CD4-positive, alpha-beta T cell treated with Interleukin-10 for 1 hour (primary cell): Measurements from ENCODE around the gene RCOR2.
A peak's percentile ranks its signal among the peaks of the same experiment; 100 is the strongest.

Experiments
- DNase-seq: peaks from one replicate; pipeline ENCODE4 v3.0.0-alpha.2; 2020

The RCOR2 gene

DNA sequence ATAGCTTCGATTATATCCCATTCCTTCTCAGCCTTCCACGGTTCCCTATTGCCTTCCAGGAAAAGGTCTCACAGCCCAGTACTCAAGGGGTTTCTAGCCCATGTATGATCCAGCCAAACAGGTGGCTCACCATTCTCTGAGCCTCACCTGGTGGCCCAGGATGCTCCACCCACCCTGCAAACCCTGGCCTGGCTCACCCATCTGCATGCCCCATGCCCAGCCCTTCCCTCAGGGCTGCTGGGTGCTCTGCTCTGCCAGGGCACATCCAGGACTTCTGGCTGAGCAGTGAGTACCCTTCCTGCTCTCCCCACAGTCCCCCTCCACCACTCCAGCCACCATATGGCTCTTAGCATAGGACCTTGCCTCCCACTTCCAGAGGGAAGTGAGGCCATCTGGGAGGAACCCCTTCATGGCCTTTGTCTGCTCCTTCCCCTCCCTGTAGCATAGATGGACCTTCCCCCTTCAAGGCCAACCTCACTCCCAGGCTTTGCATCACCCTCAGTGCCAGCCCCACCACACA, 5.8 kb upstream of the RCOR2 start:
- no peak for DNase-seq

DNA sequence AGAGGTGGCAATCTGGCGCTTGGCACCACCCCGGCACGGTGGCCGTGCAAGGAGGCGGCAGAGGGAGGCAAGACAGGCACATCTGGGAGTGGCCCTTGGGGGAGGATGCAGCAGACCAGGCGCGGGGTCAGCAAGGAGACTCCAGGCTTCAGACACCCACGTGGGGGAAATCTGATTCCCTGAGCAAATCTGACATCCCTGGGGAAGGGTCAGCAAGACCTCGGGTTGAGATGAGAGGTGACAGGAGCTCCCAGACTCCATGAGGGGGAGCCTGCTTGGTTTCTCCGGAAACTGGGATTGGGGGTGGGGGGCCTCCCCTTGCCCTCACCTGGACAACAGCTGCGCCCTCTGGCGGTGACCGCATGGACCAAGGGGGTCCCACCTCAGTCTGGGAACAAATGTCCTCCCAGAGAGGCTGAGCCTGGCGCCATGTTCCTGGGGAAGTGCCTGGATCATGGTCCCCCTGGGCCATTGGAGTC, 4.0 kb upstream of the RCOR2 start:
- peak; percentile 33 for DNase-seq

DNA sequence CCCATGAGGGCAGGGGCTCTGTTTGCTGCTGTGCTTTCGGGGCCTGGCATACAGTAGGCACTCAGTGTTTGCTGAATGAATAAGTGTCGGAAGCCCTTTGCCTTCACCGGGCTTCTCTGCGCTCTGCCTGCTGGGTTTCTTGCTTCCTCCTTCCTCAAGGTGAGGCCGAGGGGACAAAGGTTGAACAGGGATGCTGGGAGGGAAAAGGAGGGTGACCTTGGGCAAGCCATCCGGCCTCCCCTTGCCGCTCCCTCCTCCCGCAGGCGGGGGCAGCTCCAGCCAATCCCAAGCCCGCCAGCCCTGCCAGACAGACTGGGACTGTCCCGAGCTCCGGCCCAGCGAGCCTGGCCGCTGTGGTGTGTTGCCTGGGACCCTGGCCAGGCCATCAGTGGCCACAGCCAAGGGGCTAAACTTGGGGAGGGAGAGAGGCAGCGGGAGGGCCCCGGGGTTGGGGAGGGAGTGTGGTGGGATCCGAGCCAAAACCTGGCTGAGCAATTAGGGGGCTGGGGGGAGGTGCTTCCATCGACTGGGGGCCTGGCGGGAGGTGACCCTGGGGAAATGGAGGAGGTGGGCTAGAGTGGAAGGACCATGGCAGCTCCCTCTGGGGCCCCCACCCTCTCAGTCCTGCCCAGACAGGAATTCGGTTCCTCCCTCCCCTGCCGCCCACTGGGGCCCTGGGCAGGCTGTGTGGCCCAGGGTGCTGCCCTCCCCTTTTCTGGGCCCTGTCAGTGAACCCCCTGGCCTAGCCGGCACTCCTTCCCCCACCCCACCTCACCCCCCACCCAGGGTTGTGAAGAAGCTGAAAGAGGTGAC, 3.4 kb upstream of the RCOR2 start:
- DNase-seq, result no peak

DNA sequence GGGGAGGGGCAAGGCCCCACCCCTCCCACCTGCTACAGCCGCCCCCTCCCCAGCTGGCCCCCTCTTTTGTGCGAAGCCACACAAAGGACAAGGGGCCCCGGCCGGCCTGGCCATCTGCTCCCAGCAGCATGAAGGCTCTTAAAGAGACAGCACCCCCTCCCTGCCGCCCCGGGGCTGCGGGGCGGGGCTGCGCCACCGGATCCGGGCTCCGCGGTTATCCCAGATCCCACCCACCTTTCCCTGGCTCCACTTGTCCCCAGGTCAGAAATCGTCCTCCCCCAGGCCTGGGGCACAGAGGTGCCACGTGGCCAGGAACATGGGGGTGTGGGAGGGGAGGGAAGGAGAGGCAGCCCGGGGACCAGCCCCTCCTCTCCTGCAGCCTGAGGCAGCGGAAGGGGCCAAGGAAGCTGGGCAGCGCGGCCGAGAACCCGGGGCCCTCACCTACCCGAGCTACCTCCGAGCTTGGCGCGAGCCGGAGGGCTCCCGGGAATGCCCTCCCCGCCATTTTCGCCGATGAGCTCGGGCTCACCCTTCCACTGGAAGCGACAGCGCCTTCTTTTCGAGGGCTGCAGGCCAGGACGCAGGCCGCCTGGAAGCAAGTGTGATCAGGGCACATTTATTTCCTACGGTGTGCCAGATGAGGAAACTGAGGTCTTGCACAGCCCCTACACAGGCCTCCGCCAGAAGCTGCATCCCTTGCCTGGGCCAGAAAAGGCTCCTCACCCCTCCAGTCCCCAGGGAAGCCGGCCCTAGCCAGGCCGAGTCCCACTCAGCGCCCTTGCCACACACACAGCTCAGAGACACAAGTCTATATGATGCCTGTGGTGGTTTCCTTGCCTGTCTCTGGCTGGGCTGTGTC, 2.5 kb upstream of the RCOR2 start:
- no peak for DNase-seq

DNA sequence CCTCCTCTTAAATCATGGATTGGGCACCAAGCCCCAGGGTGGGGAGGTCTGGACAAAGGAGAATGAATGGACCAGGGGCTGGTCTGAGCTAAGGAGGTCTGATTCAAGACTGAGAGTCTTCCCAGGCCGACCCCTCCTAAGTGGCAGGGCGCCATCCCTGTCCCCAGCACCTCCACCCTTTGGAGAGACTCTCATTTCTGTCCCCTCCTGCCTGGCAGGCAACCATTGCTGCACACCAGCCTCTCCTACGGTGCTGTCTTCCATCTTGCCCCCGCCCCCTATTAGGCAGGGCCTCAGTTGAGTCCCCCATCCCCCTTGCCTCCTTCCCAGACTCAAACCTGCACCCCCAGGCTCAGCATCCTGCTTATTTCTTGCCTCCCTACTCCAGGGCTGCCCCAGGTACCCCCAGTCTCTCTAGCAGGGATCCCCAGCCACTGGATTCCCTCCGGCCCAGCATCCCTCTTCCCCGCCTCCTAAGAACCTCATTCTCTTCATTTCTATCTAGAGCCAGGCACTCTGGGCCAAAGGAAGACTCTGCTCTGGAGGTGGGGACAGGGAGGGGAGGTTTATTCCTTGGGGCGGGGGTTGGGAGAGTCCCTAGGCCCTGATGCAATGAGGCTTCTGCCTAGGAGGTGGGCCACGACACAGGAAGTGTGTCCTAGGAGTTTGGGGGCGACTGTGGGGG, 1.7 kb upstream of the RCOR2 start:
- DNase-seq, result no peak

DNA sequence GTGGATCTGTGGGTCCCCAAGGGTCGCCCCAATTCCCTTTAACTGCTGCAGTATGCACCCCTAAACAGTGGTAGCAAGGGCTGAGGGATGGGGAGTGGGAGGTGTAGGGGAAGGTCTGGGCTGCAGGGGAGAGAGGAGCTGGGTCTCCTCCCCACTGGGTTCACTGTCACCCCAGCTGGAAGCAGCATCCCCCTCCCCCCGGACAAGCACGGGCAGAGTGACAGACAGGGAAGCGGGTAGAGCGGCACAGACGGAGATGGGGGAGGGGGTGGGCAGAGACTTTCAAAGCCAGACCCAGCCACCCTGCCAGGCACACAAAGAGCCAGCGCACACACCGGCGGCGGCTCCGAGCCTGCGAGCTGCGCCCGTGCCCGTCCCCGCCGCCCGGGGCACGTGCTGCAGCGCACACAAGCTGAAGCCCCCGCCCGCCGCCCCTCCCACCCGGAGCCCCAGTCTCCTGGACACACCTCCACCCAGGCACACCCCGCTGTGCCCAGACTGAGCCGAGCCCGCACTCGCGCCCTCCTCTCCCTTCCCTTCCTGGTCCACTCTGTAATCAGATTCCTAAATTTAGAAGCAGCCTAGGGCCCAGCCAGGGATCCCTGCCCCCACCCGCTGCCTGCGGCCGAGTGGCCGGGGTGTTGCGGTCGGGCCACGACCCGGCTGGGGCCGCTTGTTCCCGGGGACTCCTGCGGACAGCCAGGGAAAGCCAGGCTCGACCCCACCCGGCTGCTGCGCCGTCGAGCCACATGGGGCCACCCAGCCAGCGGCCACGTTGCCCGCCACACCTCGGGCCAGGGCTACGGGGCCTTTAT, 935 bp upstream of the RCOR2 start:
- peak; percentile 38 for DNase-seq

DNA sequence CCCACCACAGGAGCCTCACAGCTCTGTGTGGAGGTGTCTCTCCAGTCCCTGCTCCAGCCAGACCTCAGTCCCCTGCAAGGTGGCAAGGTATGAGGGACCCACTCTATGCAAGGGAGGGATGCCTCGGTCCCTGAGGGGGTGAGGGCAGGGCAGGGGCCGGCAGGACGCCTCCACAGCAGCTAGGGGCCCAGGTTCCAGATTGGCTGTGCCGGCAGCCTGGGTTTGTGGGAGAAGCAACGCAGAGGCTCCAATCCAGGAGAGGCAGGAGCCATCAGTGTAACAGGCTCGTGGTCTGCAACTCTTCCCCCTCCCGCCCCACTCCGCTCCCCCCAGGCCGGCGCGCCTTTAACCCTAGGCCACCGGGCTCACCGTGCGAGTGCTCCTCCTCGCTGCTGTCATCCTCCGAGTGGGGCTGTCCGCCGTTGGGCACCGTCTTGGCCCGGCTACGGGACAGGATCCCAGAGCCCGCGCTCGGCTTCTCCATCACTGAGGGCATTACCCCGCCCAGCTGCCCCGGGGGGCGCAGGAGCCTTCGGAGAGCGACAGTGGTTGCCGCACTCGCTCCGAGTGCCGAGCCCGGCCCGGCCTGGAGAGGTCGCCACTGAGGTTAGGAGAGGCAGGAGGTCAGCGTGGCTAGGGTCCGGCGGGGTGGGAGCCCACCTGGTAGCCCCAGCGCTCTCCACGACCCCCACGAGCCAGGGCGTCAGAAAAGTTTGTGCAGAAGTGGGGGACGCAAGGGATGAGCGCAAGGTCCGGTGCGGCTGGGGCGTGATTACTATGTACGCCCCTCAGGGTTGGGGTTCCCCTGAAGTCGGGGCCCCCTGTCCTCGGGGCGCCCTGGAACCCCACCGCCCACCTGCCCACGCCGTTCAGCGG, 765 bp downstream of the RCOR2 start:
- DNase-seq, result peak; percentile 34

DNA sequence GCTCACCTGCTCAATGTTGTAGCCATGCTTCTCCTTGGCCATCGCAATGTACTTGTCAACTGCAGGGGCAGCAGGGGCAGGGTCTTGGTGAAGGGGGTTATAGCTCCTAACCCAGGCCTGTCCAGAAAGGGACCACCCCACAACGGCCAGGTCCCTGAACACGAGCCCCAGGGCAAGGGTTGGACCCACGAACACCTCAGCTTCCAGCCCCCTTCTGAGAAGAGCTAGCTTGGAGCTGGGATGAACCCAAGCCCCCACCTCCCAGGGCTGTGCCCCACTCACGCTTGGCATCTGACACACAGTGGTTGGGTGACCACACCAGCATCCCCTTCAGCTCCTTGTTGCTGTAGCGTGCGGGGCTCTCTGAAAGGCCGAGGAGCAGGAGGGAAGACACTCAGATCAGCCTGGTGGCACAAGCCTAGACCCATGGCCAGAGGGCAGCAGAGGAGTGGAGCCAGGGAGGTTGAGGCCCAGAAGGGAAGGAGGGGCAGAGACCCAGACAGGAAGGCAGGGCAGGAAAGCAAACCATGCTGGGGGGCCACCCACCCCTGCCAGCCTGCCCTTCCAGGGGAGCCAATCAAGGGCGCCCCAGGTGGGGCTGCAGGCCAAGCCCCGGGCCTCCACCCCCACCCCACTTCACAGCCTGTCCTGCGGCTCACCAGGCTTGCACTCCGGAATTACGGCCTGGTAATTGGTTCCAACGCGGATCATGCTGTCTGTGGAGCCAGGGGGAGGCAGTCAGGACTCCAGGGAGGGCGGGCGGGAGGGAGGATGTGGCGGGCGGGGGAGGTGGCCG, 1.9 kb downstream of the RCOR2 start:
- no peak for DNase-seq

DNA sequence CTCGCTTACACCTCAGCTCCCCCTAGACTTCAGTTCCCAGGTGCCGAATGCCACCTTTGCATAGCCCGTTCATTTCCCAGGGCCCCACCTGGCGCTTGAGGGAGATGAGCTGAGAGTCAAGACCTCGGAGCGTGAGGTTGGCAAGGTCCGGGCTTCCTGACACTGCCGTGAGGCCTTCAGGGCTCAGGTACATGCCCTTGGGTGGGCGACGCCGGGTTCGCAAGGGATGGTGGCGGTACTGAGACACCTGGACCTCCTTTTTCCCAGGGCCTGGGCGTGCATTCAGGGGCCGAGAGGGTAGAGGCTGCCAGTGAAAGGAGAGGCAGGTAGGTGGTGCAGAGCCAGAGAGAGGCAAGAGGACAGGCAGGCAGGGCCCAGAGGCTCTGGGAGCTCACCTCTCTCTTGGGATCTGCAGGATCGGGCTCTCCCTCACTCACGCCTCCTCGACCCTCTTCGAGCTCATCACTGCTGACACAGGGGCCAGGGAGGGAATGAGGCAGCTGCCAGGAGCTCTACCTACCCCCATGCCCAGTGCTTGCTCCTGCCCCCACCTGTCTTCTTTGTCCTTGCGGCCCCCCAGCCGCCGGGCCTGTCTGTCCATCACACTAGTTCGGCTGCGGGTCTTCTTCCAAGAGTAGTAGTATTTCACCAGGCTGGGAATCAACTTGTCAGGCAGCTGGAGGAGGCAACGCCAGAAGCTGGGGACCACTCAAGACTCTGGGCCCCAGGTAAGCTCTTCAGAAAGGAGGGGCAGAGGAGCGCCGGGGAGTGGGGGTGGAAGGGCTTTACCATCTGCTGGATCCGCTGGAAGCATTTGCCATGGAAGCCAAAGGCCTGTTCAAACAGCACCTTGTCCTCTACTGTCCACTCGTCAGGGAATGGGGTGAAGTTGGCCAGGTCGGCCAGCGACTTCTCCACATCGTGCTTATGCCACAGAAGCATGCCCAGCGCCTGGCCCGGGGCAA, 2.8 kb downstream of the RCOR2 start:
- DNase-seq, result no peak

DNA sequence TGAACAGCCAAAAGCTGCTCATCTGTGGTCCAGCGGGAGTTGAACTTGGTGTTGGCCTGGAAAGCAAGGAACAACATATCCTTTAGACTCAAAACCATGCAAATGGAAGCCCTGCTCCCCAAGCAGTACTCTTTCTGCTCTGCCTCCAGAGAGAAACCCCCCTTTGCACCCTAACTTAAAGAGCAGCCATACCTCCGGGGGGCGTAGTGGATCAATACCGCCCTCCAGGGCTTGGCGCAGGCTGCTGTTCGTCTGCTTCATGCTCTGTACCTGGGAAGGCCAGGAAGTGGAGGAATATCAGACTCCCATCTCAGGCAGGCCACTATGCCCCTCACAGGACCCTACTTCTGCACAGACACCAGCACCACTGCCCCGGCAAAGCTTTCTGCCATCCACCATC, 4.3 kb downstream of the RCOR2 start:
- no peak for DNase-seq

DNA sequence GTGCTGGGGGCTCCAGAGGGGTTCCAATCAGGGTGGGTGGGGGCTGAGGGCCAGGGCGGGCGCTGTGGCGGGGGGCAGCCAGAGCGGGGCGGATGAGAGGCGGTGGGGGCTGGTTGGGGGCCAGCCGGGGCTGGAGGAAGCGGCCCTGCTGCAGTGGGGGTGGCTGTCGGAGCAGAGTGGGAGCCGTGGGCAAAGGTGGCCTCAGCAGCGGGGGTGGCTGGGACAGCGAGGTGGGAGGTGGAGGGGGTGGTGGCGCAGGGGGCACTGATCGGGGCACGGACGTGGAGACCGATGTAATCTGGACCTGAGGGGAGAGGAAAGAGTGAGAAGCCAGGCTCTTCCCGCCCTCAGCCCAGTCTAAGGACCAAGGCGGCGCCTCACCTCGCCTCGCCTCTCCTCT, 5.1 kb downstream of the RCOR2 start:
- DNase-seq, result no peak

DNA sequence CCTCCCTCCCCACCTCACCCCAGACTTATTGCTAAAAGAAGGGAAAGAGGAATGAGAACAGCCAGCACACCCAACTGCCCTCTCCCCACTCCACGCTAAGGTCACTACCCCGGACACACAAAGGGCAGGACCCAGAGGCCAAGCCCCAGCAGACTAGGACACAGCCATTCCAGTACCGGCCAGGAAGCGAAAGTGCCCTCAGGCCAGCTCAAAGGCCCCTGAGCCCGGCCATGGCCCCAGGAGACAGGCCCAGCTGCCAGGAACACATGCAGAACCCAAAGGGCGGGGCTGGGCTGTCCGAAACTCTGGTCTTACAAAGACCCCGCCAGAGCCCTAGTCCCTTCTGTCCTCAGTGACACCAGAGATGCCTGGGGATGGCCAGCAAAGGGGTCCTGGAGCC, 5.5 kb downstream of the RCOR2 start:
- no peak for DNase-seq

DNA sequence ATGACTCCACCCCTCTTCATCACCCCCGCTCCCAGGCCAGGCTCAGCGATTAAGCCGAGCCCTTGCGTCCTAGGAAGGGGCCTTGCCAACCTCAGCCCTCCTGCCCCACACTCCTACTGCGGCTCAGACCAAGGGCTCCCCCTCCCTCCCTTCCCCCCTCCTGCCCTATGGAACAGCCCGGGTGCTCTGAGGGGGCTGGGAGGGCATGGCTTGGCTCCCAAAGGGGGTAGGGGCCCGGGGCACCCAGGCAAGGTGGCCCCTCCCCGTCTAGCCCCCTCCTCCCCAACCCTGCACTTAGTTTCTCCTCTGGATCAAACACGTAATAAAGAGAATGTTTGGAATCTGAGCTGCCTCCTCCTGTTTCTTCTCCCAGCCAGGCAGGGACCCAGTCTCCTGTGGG, 6.3 kb downstream of the RCOR2 start:
- DNase-seq, result no peak

DNA sequence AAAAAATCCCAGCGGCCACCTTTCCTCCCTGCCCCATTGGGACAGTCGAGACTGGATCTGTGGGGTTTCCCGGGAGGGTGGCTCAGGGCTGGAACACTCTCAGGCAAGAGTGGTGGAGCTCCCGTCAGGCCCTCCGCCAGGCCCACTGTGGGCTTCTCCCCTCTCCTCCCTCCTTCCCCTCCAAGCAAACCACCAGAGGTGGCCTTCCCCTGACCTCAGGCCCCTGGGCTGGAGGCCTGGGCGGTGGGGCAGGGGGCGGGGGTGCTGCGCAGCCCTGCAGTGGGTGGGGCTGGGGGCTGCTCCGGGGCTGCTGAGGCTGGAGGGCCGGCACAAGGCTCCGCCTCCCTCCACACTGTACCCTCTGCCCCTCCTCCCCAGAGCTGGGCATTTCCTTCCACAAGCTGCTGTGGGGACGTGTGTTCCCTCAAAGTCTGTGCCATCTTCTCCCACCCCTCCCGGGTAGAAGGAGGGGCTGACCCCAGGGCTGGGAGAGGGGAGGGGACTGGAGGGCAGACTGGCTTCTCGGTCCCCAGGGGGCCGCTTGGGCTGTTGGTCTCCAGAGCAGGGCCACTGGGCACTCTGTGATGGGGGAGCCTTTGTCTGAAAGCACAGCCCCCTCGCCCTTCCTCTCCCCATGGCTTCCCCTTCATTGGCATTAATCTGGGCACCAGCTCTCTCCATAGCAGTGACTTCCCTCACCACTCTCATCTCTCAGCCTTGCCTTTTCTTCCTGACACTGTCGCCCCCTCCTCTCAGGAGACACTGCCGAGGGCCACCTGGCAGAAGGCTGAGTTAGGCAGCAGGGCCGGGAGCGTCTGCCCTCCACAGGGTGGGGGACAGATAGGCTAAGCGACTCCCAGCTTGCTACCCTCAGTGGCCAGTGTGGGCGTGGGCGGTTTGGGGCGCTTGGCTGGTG, 7.1 kb downstream of the RCOR2 start:
- no peak for DNase-seq

DNA sequence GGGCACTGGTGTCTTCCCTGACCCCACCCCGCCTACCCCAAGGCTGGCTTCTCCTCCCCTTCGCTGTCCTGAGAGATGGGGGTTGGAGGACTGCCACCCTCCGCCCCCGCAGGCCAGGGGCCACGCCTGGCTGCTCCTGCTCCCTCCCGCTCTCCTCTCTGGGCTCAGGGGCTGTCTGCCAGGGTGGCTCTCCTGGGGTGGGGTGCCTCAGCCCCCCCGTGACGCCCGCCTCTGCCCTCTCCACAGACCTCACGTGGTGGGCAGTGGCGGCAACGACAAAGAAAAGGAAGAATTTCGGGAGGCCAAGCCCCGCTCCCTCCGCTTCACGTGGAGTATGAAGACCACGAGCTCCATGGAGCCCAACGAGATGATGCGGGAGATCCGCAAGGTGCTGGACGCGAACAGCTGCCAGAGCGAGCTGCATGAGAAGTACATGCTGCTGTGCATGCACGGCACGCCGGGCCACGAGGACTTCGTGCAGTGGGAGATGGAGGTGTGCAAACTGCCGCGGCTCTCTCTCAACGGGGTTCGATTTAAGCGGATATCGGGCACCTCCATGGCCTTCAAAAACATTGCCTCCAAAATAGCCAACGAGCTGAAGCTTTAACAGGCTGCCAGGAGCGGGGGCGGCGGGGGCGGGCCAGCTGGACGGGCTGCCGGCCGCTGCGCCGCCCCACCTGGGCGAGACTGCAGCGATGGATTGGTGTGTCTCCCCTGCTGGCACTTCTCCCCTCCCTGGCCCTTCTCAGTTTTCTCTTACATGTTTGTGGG, 8.1 kb downstream of the RCOR2 start:
- DNase-seq, result no peak

DNA sequence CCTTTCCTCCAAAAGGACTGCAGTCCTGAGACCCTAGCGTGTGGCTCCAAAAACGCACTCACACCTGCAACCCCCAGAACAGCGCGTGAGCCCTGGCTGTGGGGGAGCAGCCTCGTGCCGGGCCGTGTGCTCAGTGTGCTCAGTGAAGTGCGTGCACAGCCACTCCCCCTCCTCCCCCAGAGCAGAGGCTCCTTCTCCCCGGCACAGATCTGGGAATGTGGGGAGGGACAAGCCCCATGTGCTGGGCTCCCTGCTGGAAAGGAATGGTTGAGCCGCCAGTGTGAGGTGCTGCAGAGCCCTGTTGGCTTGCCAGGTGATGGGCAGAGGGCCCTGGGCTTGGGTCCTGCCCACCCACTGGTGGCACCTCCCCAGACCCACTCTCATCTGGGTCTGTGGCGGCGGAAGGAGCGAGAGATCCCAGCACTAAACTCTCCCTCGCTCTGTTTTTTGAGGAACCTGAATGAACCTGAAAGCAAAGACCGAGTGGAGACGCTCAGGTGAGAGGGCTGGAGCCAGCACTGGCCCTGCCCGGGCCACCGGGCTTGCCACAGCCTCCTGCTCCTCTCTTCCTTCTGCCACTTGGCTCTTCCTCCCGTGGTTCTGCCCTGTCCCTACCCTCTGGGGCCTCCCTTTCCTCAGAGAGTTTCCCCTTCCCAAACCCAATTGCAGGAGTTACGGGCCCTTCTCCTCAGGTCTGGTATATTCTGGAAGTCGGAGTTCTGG, 9.0 kb downstream of the RCOR2 start:
- no peak for DNase-seq

DNA sequence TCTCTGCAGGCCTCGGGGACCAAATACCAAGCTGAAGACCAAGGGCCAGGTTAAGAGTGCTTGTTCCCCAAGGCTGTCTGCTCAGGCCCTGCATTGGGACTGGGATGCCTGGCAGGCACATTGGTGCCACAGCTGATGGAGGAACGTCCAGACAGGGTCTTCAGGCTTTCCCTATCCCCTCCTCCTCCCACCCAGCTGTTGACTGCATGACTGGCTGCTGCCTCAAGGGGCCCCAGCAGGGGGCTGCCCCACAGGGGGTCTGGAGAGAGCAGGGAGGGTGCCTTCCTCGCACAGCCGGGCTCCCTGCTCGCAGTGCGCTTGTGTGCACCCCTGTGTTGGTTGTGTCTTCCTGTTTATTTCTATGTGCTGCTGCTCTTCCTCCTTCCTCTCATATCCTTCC, 9.9 kb downstream of the RCOR2 start:
- DNase-seq, result no peak
